Memory B cell (primary cell): ENCODE results near the gene MPZL3.

Experiments used
- ATAC-seq: fragments of 150-1000 bp; cut with Tn5 transposase; 2 replicates; pipeline ENCODE4 v1.10.0; 2021; ENCODE audit warnings: low read depth, mild to moderate bottlenecking, moderate library complexity
- DNase-seq, 2 donors: peaks; one replicate each; pipeline ENCODE4 v3.0.0; 2022; ENCODE audit warnings: low spot score in 2 of 2
- H3K27ac Mint-ChIP-seq: one replicate; pipeline ENCODE4 v1.8.0; 2022; ENCODE audit warnings: mild to moderate bottlenecking, moderate library complexity, mixed read lengths
- H3K27me3 Mint-ChIP-seq: one replicate; pipeline ENCODE4 v1.8.0; 2022; ENCODE audit warnings: mixed read lengths
- H3K36me3 Mint-ChIP-seq: one replicate; pipeline ENCODE4 v1.8.0; 2022; ENCODE audit warnings: mild to moderate bottlenecking, mixed read lengths
- H3K4me1 Mint-ChIP-seq: one replicate; pipeline ENCODE4 v1.8.0; 2022; ENCODE audit warnings: mixed read lengths
- H3K4me3 Mint-ChIP-seq: one replicate; pipeline ENCODE4 v1.8.0; 2022; ENCODE audit warnings: mild to moderate bottlenecking, moderate library complexity, mixed read lengths
- H3K9me3 Mint-ChIP-seq: one replicate; pipeline ENCODE4 v1.8.0; 2022; ENCODE audit warnings: mixed read lengths

The MPZL3 gene

GRCh38 chr11:118232659-118233058, 19.5 kb downstream of the MPZL3 start:
- Mint-ChIP-seq H3K4me3 (no peak overlapping the region), H3K27me3 (no peaks in the 10 kb centered on the region), H3K4me1 (peaks cover 18% of the 10 kb centered on the region), H3K27ac (no peak overlapping the region), H3K36me3 (peaks cover 27% of the 10 kb centered on the region), H3K9me3 (no peaks in the 10 kb centered on the region)
- DNase-seq = no peak
- ATAC-seq = no peak

GRCh38 chr11:118231461-118231860, 20.7 kb downstream of the MPZL3 start:
- Mint-ChIP-seq H3K27me3 (no peaks in the 10 kb centered on the region), H3K4me1 (peaks cover 23% of the 10 kb centered on the region), H3K4me3 (no peak overlapping the region), H3K9me3 (no peaks in the 10 kb centered on the region), H3K27ac (no peak overlapping the region), H3K36me3 (peaks cover 27% of the 10 kb centered on the region)
- DNase-seq (no peak), ATAC-seq (no peak)

GRCh38 chr11:118230088-118230487, 22.1 kb downstream of the MPZL3 start:
- Mint-ChIP-seq H3K9me3 (no peaks in the 10 kb centered on the region), H3K36me3 (peaks cover 16% of the 10 kb centered on the region), H3K27ac (no peak overlapping the region), H3K4me3 (no peak overlapping the region), H3K4me1 (peaks cover 26% of the 10 kb centered on the region), H3K27me3 (no peaks in the 10 kb centered on the region)
- DNase-seq (no peak), ATAC-seq (no peak)

DNA sequence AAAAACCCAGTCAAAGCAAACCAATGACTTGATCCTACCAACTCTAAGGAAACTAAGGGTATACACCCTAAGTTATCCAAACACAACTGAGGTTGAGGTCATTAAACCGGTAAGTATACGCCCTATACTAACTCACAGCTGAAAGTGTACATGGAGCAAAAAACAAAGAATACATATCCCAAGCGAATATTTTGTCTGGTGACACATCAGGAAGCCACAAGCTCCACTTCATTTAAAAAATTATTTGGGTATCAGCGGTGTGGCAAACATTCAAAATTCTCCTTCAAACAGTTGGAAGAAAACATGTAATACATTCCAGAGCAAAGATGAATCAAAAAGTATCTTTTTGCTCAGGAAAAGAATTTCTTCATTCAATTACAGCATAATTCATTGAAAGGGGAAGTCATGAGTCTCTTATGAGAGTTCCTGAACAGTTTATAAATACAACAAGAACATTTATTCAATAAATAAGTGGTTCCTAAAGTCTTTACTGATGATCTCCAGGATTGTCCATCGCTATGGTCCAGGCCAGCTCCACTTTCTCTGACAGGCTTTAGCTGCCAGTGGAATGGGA, 22.8 kb downstream of the MPZL3 start:
- H3K27ac Mint-ChIP-seq = peak overlapping the region; percentile 51
- peaks cover 31% of the 10 kb centered on the region for H3K4me1 Mint-ChIP-seq
- H3K9me3 Mint-ChIP-seq = no peaks in the 10 kb centered on the region
- no peak for DNase-seq
- no peak for ATAC-seq
- H3K36me3 Mint-ChIP-seq = peaks cover 11% of the 10 kb centered on the region
- no peak overlapping the region for H3K4me3 Mint-ChIP-seq
- no peaks in the 10 kb centered on the region for H3K27me3 Mint-ChIP-seq

- peak in 1 of 2 donors; percentile 38 for DNase-seq
These were observed 24.0 kb downstream of the MPZL3 start for GRCh38 chr11:118227865-118228785.

DNA sequence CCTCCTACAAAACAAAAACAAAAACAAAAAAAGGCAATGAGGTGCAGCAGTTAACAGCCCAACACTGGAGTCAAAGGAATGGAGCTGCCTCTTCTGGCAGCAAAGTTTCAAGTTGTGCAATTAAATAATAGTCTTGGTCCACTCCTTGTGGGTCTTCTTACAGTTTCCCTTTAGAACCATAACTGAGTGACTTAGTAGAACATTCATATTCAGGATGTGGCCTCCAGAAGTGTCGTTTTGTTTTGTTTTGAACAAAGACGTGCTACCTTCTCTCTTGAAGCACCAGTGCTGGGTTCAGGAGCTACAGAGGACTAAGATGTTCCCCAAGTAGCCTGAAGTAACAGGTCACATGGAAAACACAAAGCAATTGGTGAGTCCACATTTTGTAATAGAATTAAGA, 25.4 kb downstream of the MPZL3 start:
- no peak overlapping the region for H3K4me3 Mint-ChIP-seq
- H3K27ac Mint-ChIP-seq = peak overlapping the region; percentile 26
- no peak for DNase-seq
- peaks cover 3% of the 10 kb centered on the region for H3K36me3 Mint-ChIP-seq
- H3K4me1 Mint-ChIP-seq = peaks cover 31% of the 10 kb centered on the region
- no peak for ATAC-seq
- no peaks in the 10 kb centered on the region for H3K9me3 Mint-ChIP-seq
- H3K27me3 Mint-ChIP-seq = no peaks in the 10 kb centered on the region

More at GRCh38 chr11:118227865-118228785, 24.0 kb downstream of the MPZL3 start:
- peak overlapping the region; percentile 96 for H3K27ac Mint-ChIP-seq
- no peaks in the 10 kb centered on the region for H3K9me3 Mint-ChIP-seq
- peaks cover 6% of the 10 kb centered on the region for H3K36me3 Mint-ChIP-seq
- peak overlapping the region; percentile 37 for H3K4me3 Mint-ChIP-seq
- H3K4me1 Mint-ChIP-seq = peaks cover 31% of the 10 kb centered on the region
- peak; percentile 86 for ATAC-seq
- H3K27me3 Mint-ChIP-seq = no peaks in the 10 kb centered on the region

DNA sequence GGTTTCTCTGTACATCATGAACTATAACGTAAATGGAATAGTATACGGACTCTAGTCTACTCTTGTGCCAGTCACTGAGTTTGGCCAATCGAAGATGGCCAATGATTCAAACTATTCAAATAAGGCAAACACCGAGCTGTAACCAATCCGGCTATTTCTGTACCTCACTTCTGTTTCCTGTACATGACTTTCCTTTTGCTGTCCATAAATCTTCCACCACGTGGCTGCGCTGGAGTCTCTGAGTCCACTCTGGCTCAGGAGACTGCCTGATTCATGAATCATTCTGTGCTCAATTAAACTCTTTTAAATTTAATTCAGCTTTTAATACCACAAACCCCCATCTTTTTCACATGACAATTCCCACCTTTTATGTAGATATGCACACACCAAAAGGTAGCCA, 25.9 kb downstream of the MPZL3 start:
- peaks cover 3% of the 10 kb centered on the region for H3K36me3 Mint-ChIP-seq
- DNase-seq (no peak), ATAC-seq (no peak)
- no peaks in the 10 kb centered on the region for H3K9me3 Mint-ChIP-seq
- H3K4me1 Mint-ChIP-seq = peaks cover 31% of the 10 kb centered on the region
- no peak overlapping the region for H3K4me3 Mint-ChIP-seq
- no peak overlapping the region for H3K27ac Mint-ChIP-seq
- H3K27me3 Mint-ChIP-seq = no peaks in the 10 kb centered on the region

DNA sequence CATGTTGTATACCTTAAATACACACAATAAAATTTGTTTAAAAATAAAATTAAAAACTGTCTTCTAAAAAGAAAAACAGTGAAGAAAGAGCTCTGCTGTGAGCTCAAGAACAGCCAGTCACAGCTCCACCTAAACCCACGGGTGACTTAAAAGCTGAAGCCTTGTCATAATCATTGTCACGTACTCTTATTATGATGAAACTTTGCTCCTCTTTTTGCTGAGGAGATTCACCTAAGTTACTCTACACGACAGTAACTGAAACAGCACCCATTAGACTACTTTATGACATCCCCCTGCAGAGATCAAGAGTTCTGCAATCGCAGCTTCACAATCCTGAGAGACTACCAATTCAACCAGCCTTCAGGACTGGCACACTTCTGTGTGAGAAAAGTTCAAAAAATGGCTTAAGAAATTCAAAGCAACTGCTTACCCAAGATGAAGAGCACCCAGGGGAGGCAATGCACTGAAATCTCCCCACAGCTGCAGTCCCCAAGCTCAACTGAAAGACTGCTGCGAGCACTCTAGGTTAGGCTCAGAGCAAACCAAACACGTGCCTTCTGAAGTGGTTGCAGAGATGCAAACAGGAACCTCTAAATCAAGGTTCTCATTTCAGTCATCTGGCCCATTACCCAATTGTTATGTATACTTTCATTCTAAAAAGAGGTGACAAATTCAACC, 27.5 kb downstream of the MPZL3 start, which contains the start of gene JAML:
JAML (minus strand) TSS at position 501 of the 678 bp plus-strand sequence. CDS start 10,145 bp downstream, outside the sequence.
- H3K36me3 Mint-ChIP-seq = peaks cover 3% of the 10 kb centered on the region
- H3K4me3 Mint-ChIP-seq = no peak within 1 kb of the TSS
- peak; percentile 50 for ATAC-seq
- H3K4me1 Mint-ChIP-seq = peaks cover 29% of the 10 kb centered on the region
- no peak within 1 kb of the TSS for H3K27ac Mint-ChIP-seq
- H3K27me3 Mint-ChIP-seq = peaks cover 3% of the 10 kb centered on the region
- H3K9me3 Mint-ChIP-seq = no peaks in the 10 kb centered on the region
- no peak for DNase-seq

DNA sequence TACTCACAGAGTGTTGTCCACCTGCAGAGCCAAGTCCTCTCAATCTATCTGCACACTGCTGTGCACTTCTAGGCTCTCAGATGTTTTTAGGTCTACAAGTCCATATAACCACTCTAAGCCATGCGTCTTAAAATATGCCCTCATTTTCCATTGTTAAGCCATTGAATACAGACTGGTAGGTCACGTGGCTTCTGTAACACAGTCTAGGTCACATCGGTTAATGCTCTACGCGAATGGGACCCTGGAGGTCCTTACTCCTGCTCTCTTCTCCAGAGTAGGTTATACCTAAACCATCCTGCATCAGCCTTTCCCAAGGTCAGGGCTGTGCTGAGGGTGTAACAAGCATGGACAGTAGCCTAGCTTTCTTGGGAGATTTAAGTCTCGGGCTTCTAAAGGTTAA, 28.2 kb downstream of the MPZL3 start:
- Mint-ChIP-seq H3K4me3 (no peak overlapping the region), H3K9me3 (no peaks in the 10 kb centered on the region), H3K4me1 (peaks cover 24% of the 10 kb centered on the region), H3K36me3 (peaks cover 3% of the 10 kb centered on the region), H3K27ac (no peak overlapping the region), H3K27me3 (peaks cover 8% of the 10 kb centered on the region)
- DNase-seq = no peak
- ATAC-seq = no peak

GRCh38 chr11:118223570-118223969, 28.6 kb downstream of the MPZL3 start:
- ATAC-seq (no peak), DNase-seq (no peak)
- Mint-ChIP-seq H3K4me1 (peaks cover 23% of the 10 kb centered on the region), H3K27me3 (peaks cover 11% of the 10 kb centered on the region), H3K9me3 (no peaks in the 10 kb centered on the region), H3K36me3 (peaks cover 3% of the 10 kb centered on the region), H3K4me3 (no peak overlapping the region), H3K27ac (no peak overlapping the region)

GRCh38 chr11:118222437-118222836, 29.7 kb downstream of the MPZL3 start:
- Mint-ChIP-seq H3K36me3 (no peaks in the 10 kb centered on the region), H3K4me3 (no peak overlapping the region), H3K27ac (no peak overlapping the region), H3K4me1 (peaks cover 11% of the 10 kb centered on the region), H3K27me3 (peaks cover 16% of the 10 kb centered on the region), H3K9me3 (no peaks in the 10 kb centered on the region)
- ATAC-seq (no peak), DNase-seq (no peak)

DNA sequence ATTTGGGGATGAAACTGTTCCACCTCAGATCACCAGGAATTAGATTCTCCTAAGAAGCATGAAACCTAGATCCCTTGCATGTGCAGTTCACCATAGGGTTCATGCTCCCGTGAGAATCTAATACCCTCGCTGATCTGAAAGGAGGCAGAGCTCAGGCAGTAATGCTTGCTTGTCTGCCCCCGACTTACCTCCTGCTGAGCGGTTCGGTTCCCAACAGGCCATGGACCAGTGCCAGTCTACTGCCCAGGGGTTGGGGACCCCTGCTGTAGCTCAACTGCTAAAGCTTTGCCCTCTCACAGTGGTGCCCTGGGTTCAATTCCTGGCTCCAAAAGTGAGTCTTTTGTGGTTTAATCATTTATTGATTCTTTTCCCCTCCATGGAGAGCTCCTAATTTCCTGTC, 30.7 kb downstream of the MPZL3 start:
- peaks cover 20% of the 10 kb centered on the region for H3K27me3 Mint-ChIP-seq
- no peak overlapping the region for H3K27ac Mint-ChIP-seq
- H3K4me3 Mint-ChIP-seq = no peak overlapping the region
- no peaks in the 10 kb centered on the region for H3K9me3 Mint-ChIP-seq
- DNase-seq (no peak), ATAC-seq (no peak)
- H3K36me3 Mint-ChIP-seq = no peaks in the 10 kb centered on the region
- peaks cover 15% of the 10 kb centered on the region for H3K4me1 Mint-ChIP-seq

GRCh38 chr11:118219732-118220131, 32.4 kb downstream of the MPZL3 start:
- Mint-ChIP-seq H3K9me3 (no peaks in the 10 kb centered on the region), H3K27ac (no peak overlapping the region), H3K4me1 (peaks cover 16% of the 10 kb centered on the region), H3K4me3 (no peak overlapping the region), H3K27me3 (peaks cover 20% of the 10 kb centered on the region), H3K36me3 (no peaks in the 10 kb centered on the region)
- no peak for ATAC-seq
- DNase-seq = no peak

DNA sequence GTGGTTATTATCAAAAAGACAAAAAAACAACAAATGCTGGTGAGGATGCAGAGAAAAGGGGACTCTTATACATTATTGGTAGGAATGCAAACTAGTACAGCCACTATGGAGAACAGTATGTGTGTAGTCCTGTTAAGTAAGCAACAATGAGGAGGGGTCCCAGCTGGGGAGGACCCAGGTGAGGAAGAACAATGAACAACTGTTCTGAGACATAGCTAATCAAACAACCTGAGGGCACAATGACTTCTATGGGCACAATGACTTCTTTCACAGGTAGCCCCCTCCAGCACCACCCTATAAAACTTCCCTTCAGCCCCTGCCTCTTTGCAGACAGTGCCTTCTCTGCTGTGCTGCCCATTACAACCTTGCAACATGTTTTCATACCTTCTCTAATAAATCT, 32.9 kb downstream of the MPZL3 start:
- no peak overlapping the region for H3K27ac Mint-ChIP-seq
- H3K36me3 Mint-ChIP-seq = no peaks in the 10 kb centered on the region
- H3K9me3 Mint-ChIP-seq = no peaks in the 10 kb centered on the region
- peaks cover 18% of the 10 kb centered on the region for H3K4me1 Mint-ChIP-seq
- H3K4me3 Mint-ChIP-seq = no peak overlapping the region
- DNase-seq = no peak
- H3K27me3 Mint-ChIP-seq = peaks cover 20% of the 10 kb centered on the region
- no peak for ATAC-seq
